ENCODE results near the gene SUPT16H. TPM values are rescaled to one million over a fixed set of nuclear protein-coding genes. Genes with fewer than 3 reads are reported as not detected.

SUPT16H gene
- 10 to 100 TPM; 41.3 to 75.3 (median 64.2) TPM for total RNA-seq
- 10 to 100 TPM; 58.7 to 75.6 TPM for polyA plus RNA-seq
- long read RNA-seq, donor 1, full-length matches to known transcripts = 11 of 351 reads
- long read RNA-seq, donor 1, partial matches to known transcripts = 326 of 351 reads
- long read RNA-seq, donor 1, other reads (novel, unspliced or antisense) = 14 of 351 reads
- long read RNA-seq, donor 2, full-length matches to known transcripts = 36 of 201 reads
- long read RNA-seq, donor 2, partial matches to known transcripts = 165 of 201 reads
- long read RNA-seq, donor 2, other reads (novel, unspliced or antisense) = 0 of 201 reads
- long read RNA-seq, donor 3, full-length matches to known transcripts = 130 of 178 reads
- long read RNA-seq, donor 3, partial matches to known transcripts = 27 of 178 reads
- long read RNA-seq, donor 3, other reads (novel, unspliced or antisense) = 21 of 178 reads

- TF ChIP-seq POLR2A (IDR thresholded peaks at IDR 0.05) = peak; percentile 61
- TF ChIP-seq, protein P1, sequence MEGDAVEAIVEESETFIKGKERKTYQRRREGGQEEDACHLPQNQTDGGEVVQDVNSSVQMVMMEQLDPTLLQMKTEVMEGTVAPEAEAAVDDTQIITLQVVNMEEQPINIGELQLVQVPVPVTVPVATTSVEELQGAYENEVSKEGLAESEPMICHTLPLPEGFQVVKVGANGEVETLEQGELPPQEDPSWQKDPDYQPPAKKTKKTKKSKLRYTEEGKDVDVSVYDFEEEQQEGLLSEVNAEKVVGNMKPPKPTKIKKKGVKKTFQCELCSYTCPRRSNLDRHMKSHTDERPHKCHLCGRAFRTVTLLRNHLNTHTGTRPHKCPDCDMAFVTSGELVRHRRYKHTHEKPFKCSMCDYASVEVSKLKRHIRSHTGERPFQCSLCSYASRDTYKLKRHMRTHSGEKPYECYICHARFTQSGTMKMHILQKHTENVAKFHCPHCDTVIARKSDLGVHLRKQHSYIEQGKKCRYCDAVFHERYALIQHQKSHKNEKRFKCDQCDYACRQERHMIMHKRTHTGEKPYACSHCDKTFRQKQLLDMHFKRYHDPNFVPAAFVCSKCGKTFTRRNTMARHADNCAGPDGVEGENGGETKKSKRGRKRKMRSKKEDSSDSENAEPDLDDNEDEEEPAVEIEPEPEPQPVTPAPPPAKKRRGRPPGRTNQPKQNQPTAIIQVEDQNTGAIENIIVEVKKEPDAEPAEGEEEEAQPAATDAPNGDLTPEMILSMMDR (IDR thresholded peaks at IDR 0.05) = peak in 1 of 3 donors; percentile 13
- peak; percentile 48 for TF ChIP-seq EP300 (IDR thresholded peaks at IDR 0.05)
- Histone ChIP-seq H3K27me3 (no peaks in the 10 kb centered on the region), H3K4me3 (peak within 1 kb of the TSS; percentile 95), H3K9me3 (no peaks in the 10 kb centered on the region), H3K27ac (peak within 1 kb of the TSS; percentile 31 to 85), H3K36me3 (no peaks in the 10 kb centered on the region), H3K4me1 (ENCODE audit: insufficient read depth) (no peaks in the 10 kb centered on the region)
- peak; percentile 94 to 97 (median 94) for DNase-seq
- intact Hi-C loops (cut with DNase I) = loop anchor here in 1 of 4 donors (10.0 kb wide), 1 partner anchor 51 kb away; no protein-coding TSS in a partner anchor
- WGBS, 3 donors = 0% methylated on average over 54 of the region's 54 CpGs
Observed at GRCh38 chr14:21383848-21384493, at the start of gene SUPT16H. TSS of gene SUPT16H (minus strand) at chr14:21384019. CDS start at chr14:21383927, 92 bp downstream.

- H3K27me3 ChIP-seq = no peaks in the 10 kb centered on the region
- H3K4me3 ChIP-seq = no peak overlapping the region
- no peak overlapping the region for H3K27ac ChIP-seq
- no peaks in the 10 kb centered on the region for H3K9me3 ChIP-seq
- TF ChIP-seq POLR2A (IDR thresholded peaks at IDR 0.05) (no peak), EP300 (IDR thresholded peaks at IDR 0.05) (no peak)
- TF ChIP-seq, protein P1 (IDR thresholded peaks at IDR 0.05) = no peak
- no peak for DNase-seq
- H3K4me1 ChIP-seq (ENCODE audit: insufficient read depth) = no peaks in the 10 kb centered on the region
- WGBS, 3 donors = 93 to 98% (median 97%) methylated on average over 2 of the region's 2 CpGs
- intact Hi-C loops (cut with DNase I) = loop anchor here in 1 of 4 donors (10.0 kb wide), 1 partner anchor 46 kb away; the partner anchor contains the start of gene SUPT16H
- no peaks in the 10 kb centered on the region for H3K36me3 ChIP-seq
Observed at GRCh38 chr14:21431126-21431525, 47.3 kb upstream of the SUPT16H start.

- TF ChIP-seq EP300 (IDR thresholded peaks at IDR 0.05) = no peak
- TF ChIP-seq POLR2A (IDR thresholded peaks at IDR 0.05) = no peak
- TF ChIP-seq, protein P1 (IDR thresholded peaks at IDR 0.05) = no peak
- H3K4me1 ChIP-seq (ENCODE audit: insufficient read depth) = no peaks in the 10 kb centered on the region
- DNase-seq = no peak
- H3K36me3 ChIP-seq = no peaks in the 10 kb centered on the region
- no peaks in the 10 kb centered on the region for H3K27me3 ChIP-seq
- WGBS, 3 donors = 66 to 85% (median 69%) methylated on average over 4 of the region's 4 CpGs
- no peaks in the 10 kb centered on the region for H3K9me3 ChIP-seq
- no peak overlapping the region for H3K27ac ChIP-seq
- intact Hi-C loops (cut with DNase I) = no loop called here
- H3K4me3 ChIP-seq = no peak overlapping the region
Observed at GRCh38 chr14:21428930-21429329, 45.1 kb upstream of the SUPT16H start.

DNA sequence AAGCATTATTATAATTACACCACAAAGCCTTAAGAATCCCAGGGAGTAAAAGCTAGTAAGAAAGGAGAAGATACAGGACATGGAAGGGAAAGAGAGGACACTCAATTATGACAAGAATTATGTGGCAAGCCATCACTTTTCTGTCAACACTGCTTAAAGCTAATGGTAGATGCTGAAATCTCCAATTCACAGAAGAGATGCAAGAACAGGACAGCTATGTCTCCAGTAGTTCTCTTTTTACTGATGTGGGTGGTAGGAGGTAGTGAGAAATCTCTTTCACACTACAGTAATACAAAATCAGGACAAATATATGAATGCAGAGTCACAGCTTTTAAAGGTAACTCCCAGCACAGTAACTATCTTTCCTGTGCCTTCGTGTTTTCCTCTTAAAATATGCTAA is 42.9 kb upstream of the SUPT16H start:
- H3K4me1 ChIP-seq (ENCODE audit: insufficient read depth) = no peaks in the 10 kb centered on the region
- no peak for DNase-seq
- H3K9me3 ChIP-seq = no peaks in the 10 kb centered on the region
- WGBS, 3 donors = 87 to 91% (median 89%) methylated on average over 1 of the region's 1 CpG
- H3K27me3 ChIP-seq = no peaks in the 10 kb centered on the region
- H3K4me3 ChIP-seq = no peak overlapping the region
- H3K36me3 ChIP-seq = no peaks in the 10 kb centered on the region
- intact Hi-C loops (cut with DNase I) = no loop called here
- TF ChIP-seq, protein P1 (IDR thresholded peaks at IDR 0.05) = no peak
- no peak for TF ChIP-seq EP300 (IDR thresholded peaks at IDR 0.05)
- TF ChIP-seq POLR2A (IDR thresholded peaks at IDR 0.05) = no peak
- no peak overlapping the region for H3K27ac ChIP-seq

All from ovary (tissue), 10 donors.